Measurements from ENCODE around the gene MT1H. TPM values are rescaled to one million over a fixed set of nuclear protein-coding genes. Genes with fewer than 3 reads are reported as not detected.
"Not testable (repeated sequence)": the region's sequence is repeated elsewhere in the genome, so short reads cannot be mapped to it uniquely, and the experiment has no call there.

MT1H gene
- total RNA-seq, 5 donors from 2014 or later (not counting 1 experiment from before 2014, with no cell fraction given), result 1.4 TPM; not detected in 4

DNA sequence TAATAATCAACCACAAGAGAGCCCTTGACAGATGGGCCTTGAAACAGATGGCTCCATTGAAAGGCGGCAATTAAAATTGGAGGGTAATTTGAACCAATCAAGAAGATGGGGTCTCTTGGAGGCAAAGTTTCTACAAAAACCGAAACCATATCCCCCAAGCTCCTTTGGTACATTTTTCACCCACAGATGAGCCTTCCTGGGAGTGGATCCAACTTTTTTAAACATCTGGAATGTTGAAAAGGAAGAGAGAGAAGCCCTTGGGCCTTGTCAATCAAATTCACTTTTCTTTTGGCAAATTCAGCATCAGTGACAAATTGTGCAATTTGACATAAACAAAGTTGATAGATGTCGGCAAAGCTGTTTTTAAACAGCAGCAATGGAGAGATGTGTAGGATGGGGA, 47.1 kb downstream of the MT1H start:
- H3K9me3 Mint-ChIP-seq, result no peaks in the 10 kb centered on the region
- H3K4me3 ChIP-seq (ENCODE audit: control insufficient read depth in 1 of 2, extremely low read depth in 1 of 2, low read length in 1 of 2), result no peak overlapping the region
- DNase-seq (no peak), ATAC-seq (replicated peaks in 1 of 4) (no peak)
- no peak overlapping the region for H3K27ac ChIP-seq (ENCODE audit: low read length)
- no peaks in the 10 kb centered on the region for H3K36me3 Mint-ChIP-seq
- no CpG with 5 or more reads among the region's 3 CpGs for WGBS (ENCODE audit: insufficient coverage)
- peaks cover 2% of the 10 kb centered on the region in 3 donors for H3K4me1 Mint-ChIP-seq
- no peak overlapping the region for H3K27ac Mint-ChIP-seq
- no peaks in the 10 kb centered on the region for H3K36me3 ChIP-seq (ENCODE audit: control insufficient read depth in 2 of 2, extremely low read depth in 1 of 2, insufficient read depth in 1 of 2, low read length in 1 of 2)
- H3K27me3 ChIP-seq (replicated peaks in 1 of 2; ENCODE audit: control insufficient read depth in 2 of 2, extremely low read depth in 1 of 2, insufficient read depth in 2 of 2, low read length in 1 of 2), result no peaks in the 10 kb centered on the region
- no peaks in the 10 kb centered on the region for H3K9me3 ChIP-seq
- ChIA-PET CTCF (interaction anchor here (0.6 to 1.7 kb wide), 5 partner anchors 8 to 155 kb away, joined by 3 to 10 read pairs (median 4); no protein-coding TSS in a partner anchor), POLR2A (no interaction called here)
- H3K4me3 Mint-ChIP-seq, result no peak overlapping the region
- no peaks in the 10 kb centered on the region for H3K4me1 ChIP-seq (ENCODE audit: control insufficient read depth in 1 of 2, extremely low read depth in 1 of 2, insufficient read depth in 2 of 2, low read length in 2 of 2)
- no peaks in the 10 kb centered on the region for H3K27me3 Mint-ChIP-seq

DNA sequence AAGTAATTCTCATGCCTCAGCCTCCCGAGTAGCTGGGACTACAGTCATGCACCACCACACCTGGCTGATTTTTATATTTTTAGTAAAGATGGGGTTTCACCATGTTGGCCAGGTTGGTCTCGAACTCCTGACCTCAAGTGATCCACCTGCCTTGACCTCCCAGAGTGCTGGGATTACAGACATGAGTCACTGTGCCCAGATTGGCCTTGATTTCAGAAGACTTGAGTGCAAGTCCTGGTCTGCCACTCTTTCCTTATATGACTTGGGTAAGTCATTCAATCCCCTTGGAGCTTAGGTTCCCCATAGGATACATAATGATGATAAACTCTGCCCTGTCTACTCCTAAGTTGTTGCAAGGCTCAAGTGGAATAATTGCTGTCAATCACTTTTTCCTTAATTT, 47.9 kb downstream of the MT1H start:
- H3K4me1 Mint-ChIP-seq; H3K4me1 ChIP-seq (ENCODE audit: control insufficient read depth in 1 of 2, extremely low read depth in 1 of 2, insufficient read depth in 2 of 2, low read length in 2 of 2); H3K36me3 ChIP-seq (ENCODE audit: control insufficient read depth in 2 of 2, extremely low read depth in 1 of 2, insufficient read depth in 1 of 2, low read length in 1 of 2); H3K4me3 ChIP-seq (ENCODE audit: control insufficient read depth in 1 of 2, extremely low read depth in 1 of 2, low read length in 1 of 2); H3K4me3 Mint-ChIP-seq; H3K27ac ChIP-seq (ENCODE audit: low read length); H3K9me3 Mint-ChIP-seq; H3K27ac Mint-ChIP-seq; H3K9me3 ChIP-seq; H3K27me3 ChIP-seq (replicated peaks in 1 of 2; ENCODE audit: control insufficient read depth in 2 of 2, extremely low read depth in 1 of 2, insufficient read depth in 2 of 2, low read length in 1 of 2); POLR2A ChIA-PET; DNase-seq; H3K27me3 Mint-ChIP-seq; ATAC-seq (replicated peaks in 1 of 4); H3K36me3 Mint-ChIP-seq: not testable (repeated sequence)
- CTCF ChIA-PET, result interaction anchor here in 1 of 2 donors (1.4 kb wide), 1 partner anchor 9 kb away, joined by 3 read pairs; no protein-coding TSS in a partner anchor
- 80% methylated on average over 1 of the region's 2 CpGs for WGBS (ENCODE audit: insufficient coverage)

Other genes with a start within 250 kb of the MT1H start
- 10 to 100 TPM; 60.4 to 71.9 (median 68.4) TPM for gene AMFR, start 244.3 kb upstream of the MT1H start, total RNA-seq
- gene NUDT21, start 218.5 kb upstream of the MT1H start, total RNA-seq, result 10 to 100 TPM; 90.0 to 98.8 (median 98.4) TPM
- gene OGFOD1, start 218.3 kb upstream of the MT1H start, total RNA-seq, result 10 to 100 TPM; 18.1 to 49.9 (median 47.5) TPM
- 10 to 100 TPM; 63.1 to 84.6 (median 76.6) TPM for gene BBS2, start 149.8 kb upstream of the MT1H start, total RNA-seq
- not detected for gene MT4, start 104.7 kb upstream of the MT1H start, total RNA-seq
- gene MT3, start 80.3 kb upstream of the MT1H start, total RNA-seq, result 1 to 10 TPM in 1 of 5 donors, under 1 TPM in 3, not detected in 1; 0.66 to 1.9 (median 0.84) TPM
- gene MT2A, start 61.2 kb upstream of the MT1H start, total RNA-seq, result 10 to 100 TPM; 46.8 to 71.4 (median 57.1) TPM
- 10 to 100 TPM in 1 of 5 donors, 1 to 10 TPM in 4; 1.9 to 10.8 (median 6.1) TPM for gene MT1E, start 44.0 kb upstream of the MT1H start, total RNA-seq
- gene MT1M, start 37.2 kb upstream of the MT1H start, total RNA-seq, result not detected
- gene MT1A, start 31.1 kb upstream of the MT1H start, total RNA-seq, result not detected
- not detected for gene MT1B, start 17.9 kb upstream of the MT1H start, total RNA-seq
- 10 to 100 TPM in 2 of 5 donors, 1 to 10 TPM in 3; 5.3 to 14.3 (median 9.3) TPM for gene MT1F, start 11.9 kb upstream of the MT1H start, total RNA-seq
- 1 to 10 TPM in 3 of 5 donors, not detected in 2; 2.0 to 4.1 (median 4.0) TPM for gene MT1G, start 1.7 kb upstream of the MT1H start, total RNA-seq
- gene MT1X, start 12.7 kb downstream of the MT1H start, total RNA-seq, result 10 to 100 TPM; 18.7 to 30.8 (median 28.8) TPM
- gene NUP93, start 60.3 kb downstream of the MT1H start, total RNA-seq, result 10 to 100 TPM; 52.6 to 72.4 (median 60.5) TPM
- under 1 TPM in 1 of 5 donors, not detected in 4; 0.35 TPM for gene SLC12A3, start 195.4 kb downstream of the MT1H start, total RNA-seq